PC-9 (cell line): ENCODE measurements around the gene KIF22.

Source experiments
- CTCF ChIP-seq: fragments of 200-600 bp; sonication (generic); conservative IDR thresholded peaks from 2 replicates; pipeline ENCODE4 v1.6.1; 2017; ENCODE audit warnings: mixed run types, antibody characterized with exemption, mild to moderate bottlenecking, moderate library complexity
- EZH2 ChIP-seq: fragments of 200-600 bp; sonication (generic); IDR thresholded peaks from 2 replicates; pipeline ENCODE4 v1.8.0; 2017; ENCODE audit warnings: antibody characterized with exemption, low read depth

GRCh38 chr16:29769507-29769906 is 21.0 kb upstream of the KIF22 start:
- TF ChIP-seq CTCF, result no peak
- no peak for TF ChIP-seq EZH2
